NCI-H1436 (cell line): Measurements from ENCODE around the gene LACTBL1.
"Not testable (repeated sequence)": the region's sequence is repeated elsewhere in the genome, so short reads cannot be mapped to it uniquely, and the experiment has no call there.

Experiments used
- DNase-seq: peaks from one replicate; lab custom pipeline; 2025; lab: John Stamatoyannopoulos, UW

LACTBL1 gene

GRCh38 chr1:22976461-22977243 lies 4.0 kb upstream of the LACTBL1 start:
- peak; percentile 79 for DNase-seq

- DNase-seq: no peak
Measured at GRCh38 chr1:22976127-22976460, 3.4 kb upstream of the LACTBL1 start.

GRCh38 chr1:22975694-22976093 lies 3.0 kb upstream of the LACTBL1 start:
- DNase-seq: no peak

- no peak for DNase-seq
Measured at GRCh38 chr1:22971611-22972405, 858 bp downstream of the LACTBL1 start.

- DNase-seq: no peak
Measured at GRCh38 chr1:22971161-22971560, 1.5 kb downstream of the LACTBL1 start.

- no peak for DNase-seq
Measured at GRCh38 chr1:22970096-22970495, 2.6 kb downstream of the LACTBL1 start.

GRCh38 chr1:22969304-22969709 lies 3.4 kb downstream of the LACTBL1 start:
- no peak for DNase-seq

GRCh38 chr1:22967833-22968232 lies 4.8 kb downstream of the LACTBL1 start:
- no peak for DNase-seq

- DNase-seq: no peak
Measured at GRCh38 chr1:22966309-22966708, 6.4 kb downstream of the LACTBL1 start.

- DNase-seq: no peak
Measured at GRCh38 chr1:22963044-22963677, 9.5 kb downstream of the LACTBL1 start.

GRCh38 chr1:22962558-22962957 lies 10.1 kb downstream of the LACTBL1 start:
- DNase-seq: no peak

GRCh38 chr1:22959545-22960360 lies 12.9 kb downstream of the LACTBL1 start:
- no peak for DNase-seq

GRCh38 chr1:22958556-22958955 lies 14.1 kb downstream of the LACTBL1 start:
- no peak for DNase-seq

- no peak for DNase-seq
Measured at GRCh38 chr1:22957066-22957465, 15.6 kb downstream of the LACTBL1 start.

- DNase-seq: no peak
Measured at GRCh38 chr1:22955146-22955545, 17.5 kb downstream of the LACTBL1 start.

- DNase-seq: no peak
Measured at GRCh38 chr1:22953740-22954141, 18.9 kb downstream of the LACTBL1 start.

- no peak for DNase-seq
Measured at GRCh38 chr1:22953057-22953739, 19.5 kb downstream of the LACTBL1 start.

GRCh38 chr1:22952694-22953056 lies 20.0 kb downstream of the LACTBL1 start:
- DNase-seq: no peak

- no peak for DNase-seq
Measured at GRCh38 chr1:22951796-22952195, 20.9 kb downstream of the LACTBL1 start.

- DNase-seq: no peak
Measured at GRCh38 chr1:22949822-22950331, 22.8 kb downstream of the LACTBL1 start.

- DNase-seq: not testable (repeated sequence)
Measured at GRCh38 chr1:22945171-22945570, 27.5 kb downstream of the LACTBL1 start.
